Peyer's patch (tissue), 4 donors: ENCODE measurements around the gene NSL1. TPM values are rescaled to one million over a fixed set of nuclear protein-coding genes. Genes with fewer than 3 reads are reported as not detected.

ENCODE experiments used
- DNase-seq, 3 donors: peaks; one replicate each; pipeline ENCODE4 v3.0.0-alpha.2; 2017 to 2019
- H3K27ac ChIP-seq, 4 donors: fragments of 200-600 bp; sonication (generic); one replicate each; pipeline ENCODE4 v1.5.1; 2016 to 2019
- H3K27me3 ChIP-seq, 2 donors: fragments of 200-600 bp; sonication (generic); one replicate each; pipeline ENCODE4 v1.5.1; 2019
- H3K36me3 ChIP-seq, 3 donors: fragments of 200-600 bp; sonication (generic); one replicate each; pipeline ENCODE4 v1.5.1; 2016 to 2019
- H3K4me1 ChIP-seq, 4 donors: fragments of 200-600 bp; sonication (generic); one replicate each; pipeline ENCODE4 v1.5.1; 2016 to 2019
- H3K4me3 ChIP-seq, 4 donors: fragments of 200-600 bp; sonication (generic); 1 replicate in 3 of 4; 2 replicates in 1 of 4; pipeline ENCODE4 v1.5.1; 2016 to 2019; ENCODE audit warnings: mild to moderate bottlenecking in 1 of 4
- H3K9me3 ChIP-seq, 4 donors: fragments of 200-600 bp; sonication (generic); one replicate each; pipeline ENCODE4 v1.5.1; 2016 to 2019; ENCODE audit warnings: mild to moderate bottlenecking in 1 of 4
- CTCF ChIP-seq, 6 experiments: fragments of 450-650 bp in 4 of 6; fragments of 200-600 bp in 2 of 6; sonication (generic) in 1 of 6; IDR thresholded peaks; one replicate each; pipeline ENCODE4 v1.5.1; 2017 to 2019; ENCODE audit warnings: antibody characterized with exemption in 6 of 6, mild to moderate bottlenecking in 3 of 6, moderate library complexity in 1 of 6
- POLR2A ChIP-seq, 2 donors: fragments of 450-650 bp; IDR thresholded peaks; one replicate each; pipeline ENCODE4 v1.5.1; 2017; ENCODE audit warnings: antibody characterized with exemption in 2 of 2, mild to moderate bottlenecking in 2 of 2, moderate library complexity in 2 of 2
- total RNA-seq, 4 donors: library from RNA; depleted of rRNA; stranded (reverse); fragments of >200 nt; gene quantifications; one replicate each; pipeline ENCODE4 v1.1.0, GENCODE V29; 2016

Gene NSL1
- total RNA-seq, 4 donors from 2014 or later = 29.2 to 61.9 (median 39.0) TPM

- H3K27ac ChIP-seq = no peak overlapping the region
- TF ChIP-seq CTCF (IDR thresholded peaks at IDR 0.05) = no peak
- TF ChIP-seq POLR2A (IDR thresholded peaks at IDR 0.05) = no peak
- H3K4me1 ChIP-seq = peaks cover 0 to 5% (median 0%) of the 10 kb centered on the region in 4 donors
- DNase-seq = no peak
- no peaks in the 10 kb centered on the region for H3K27me3 ChIP-seq
- H3K9me3 ChIP-seq = peaks cover 0 to under 1% (median 0%) of the 10 kb centered on the region in 4 donors
- H3K4me3 ChIP-seq = no peak overlapping the region
- no peaks in the 10 kb centered on the region for H3K36me3 ChIP-seq
These were observed 28.1 kb upstream of the NSL1 start for GRCh38 chr1:212819726-212820125.

GRCh38 chr1:212816567-212817278, 25.1 kb upstream of the NSL1 start:
- Histone ChIP-seq H3K4me3 (no peak overlapping the region), H3K4me1 (peaks cover 0 to 5% (median 0%) of the 10 kb centered on the region in 4 donors), H3K27ac (peak overlapping the region in 2 of 4 donors; percentile 50 to 65), H3K36me3 (no peaks in the 10 kb centered on the region), H3K9me3 (no peaks in the 10 kb centered on the region), H3K27me3 (no peaks in the 10 kb centered on the region)
- DNase-seq = no peak
- TF ChIP-seq POLR2A (IDR thresholded peaks at IDR 0.05) (no peak), CTCF (IDR thresholded peaks at IDR 0.05) (peak in 1 of 6 experiments; percentile 6)

GRCh38 chr1:212814537-212815334, 23.2 kb upstream of the NSL1 start:
- DNase-seq = no peak
- H3K27me3 ChIP-seq = no peaks in the 10 kb centered on the region
- H3K4me1 ChIP-seq = peaks cover 0 to 5% (median 0%) of the 10 kb centered on the region in 4 donors
- H3K36me3 ChIP-seq = no peaks in the 10 kb centered on the region
- no peak overlapping the region for H3K4me3 ChIP-seq
- TF ChIP-seq POLR2A (IDR thresholded peaks at IDR 0.05) (no peak), CTCF (IDR thresholded peaks at IDR 0.05) (peak in 4 of 6 experiments; percentile 30 to 62 (median 55))
- H3K27ac ChIP-seq = no peak overlapping the region
- H3K9me3 ChIP-seq = no peaks in the 10 kb centered on the region

- no peaks in the 10 kb centered on the region for H3K9me3 ChIP-seq
- H3K4me3 ChIP-seq = no peak overlapping the region
- no peak for TF ChIP-seq POLR2A (IDR thresholded peaks at IDR 0.05)
- TF ChIP-seq CTCF (IDR thresholded peaks at IDR 0.05) = no peak
These were observed 14.2 kb upstream of the NSL1 start for GRCh38 chr1:212805767-212806166.

DNA sequence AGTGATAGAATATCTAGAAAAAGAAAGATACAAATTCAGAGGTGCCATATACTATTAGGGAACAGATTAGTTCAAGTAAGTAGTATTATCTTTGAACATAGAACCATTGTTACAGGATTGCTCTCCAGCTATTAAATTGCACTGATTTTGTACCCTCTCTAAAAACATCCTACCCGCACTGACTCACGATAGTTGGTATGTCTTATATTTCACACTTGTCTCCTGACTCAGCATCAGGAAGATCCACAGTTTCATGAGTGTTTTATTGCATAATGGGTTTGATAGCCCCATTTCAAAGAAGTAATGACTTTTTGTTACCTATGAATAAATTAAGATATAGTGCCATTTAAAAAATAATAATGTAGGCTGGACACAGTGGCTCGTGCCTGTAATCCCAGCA, 6.1 kb upstream of the NSL1 start:
- H3K9me3 ChIP-seq = no peaks in the 10 kb centered on the region
- TF ChIP-seq POLR2A (IDR thresholded peaks at IDR 0.05) (no peak), CTCF (IDR thresholded peaks at IDR 0.05) (no peak)
- no peak overlapping the region for H3K27ac ChIP-seq
- H3K4me3 ChIP-seq = no peak overlapping the region
- H3K27me3 ChIP-seq = no peaks in the 10 kb centered on the region
- peaks cover 0 to 18% (median 0%) of the 10 kb centered on the region in 3 donors for H3K36me3 ChIP-seq
- peaks cover 0 to 8% (median 0%) of the 10 kb centered on the region in 4 donors for H3K4me1 ChIP-seq
- DNase-seq = no peak

More at GRCh38 chr1:212805767-212806166, 14.2 kb upstream of the NSL1 start:
- no peak overlapping the region for H3K27ac ChIP-seq
- peaks cover 0 to 32% (median 0%) of the 10 kb centered on the region in 3 donors for H3K36me3 ChIP-seq
- no peak for DNase-seq
- no peaks in the 10 kb centered on the region for H3K4me1 ChIP-seq
- H3K27me3 ChIP-seq = no peaks in the 10 kb centered on the region
